Progenitor cell of endocrine pancreas (in vitro differentiated cells): Measurements from ENCODE around the gene TEX264. TPM values are rescaled to one million over a fixed set of nuclear protein-coding genes. Genes with fewer than 3 reads are reported as not detected.
"Not testable (repeated sequence)": the region's sequence is repeated elsewhere in the genome, so short reads cannot be mapped to it uniquely, and the experiment has no call there.

Source experiments
- DNase-seq: peaks from one replicate; pipeline ENCODE4 v3.0.0; 2021; ENCODE audit warnings: low spot score; ENCODE audit not compliant: unreplicated experiment
- H3K27ac Mint-ChIP-seq: 2 replicates; pipeline ENCODE4 v1.8.0; 2021; ENCODE audit warnings: mild to moderate bottlenecking, moderate library complexity, mixed read lengths
- H3K27me3 Mint-ChIP-seq: 2 replicates; pipeline ENCODE4 v1.8.0; 2021; ENCODE audit warnings: mixed read lengths
- H3K36me3 Mint-ChIP-seq: 2 replicates; pipeline ENCODE4 v1.8.0; 2022; ENCODE audit warnings: mixed read lengths; ENCODE audit not compliant: insufficient read depth
- H3K4me1 Mint-ChIP-seq: 2 replicates; pipeline ENCODE4 v1.8.0; 2021; ENCODE audit warnings: low read depth, mixed read lengths
- H3K4me3 Mint-ChIP-seq: 2 replicates; pipeline ENCODE4 v1.8.0; 2021; ENCODE audit warnings: low read depth, mild to moderate bottlenecking, moderate library complexity, mixed read lengths
- H3K9me3 Mint-ChIP-seq: 2 replicates; pipeline ENCODE4 v1.8.0; 2021; ENCODE audit warnings: low read depth, mixed read lengths
- total RNA-seq: library from RNA; stranded (reverse); gene quantifications from 2 replicates; pipeline ENCODE4 v1.2.1, GENCODE V29; 2021
- TF ChIP-seq, protein P1 (sequence below): fragments of 200-600 bp; sonication (generic); IDR thresholded peaks from one replicate; pipeline ENCODE4 v1.5.0; 2021; ENCODE audit warnings: antibody characterized with exemption, mild to moderate bottlenecking; ENCODE audit not compliant: unreplicated experiment

The TEX264 gene
- total RNA-seq, 1 donor from 2014 or later: 29.6 TPM

DNA sequence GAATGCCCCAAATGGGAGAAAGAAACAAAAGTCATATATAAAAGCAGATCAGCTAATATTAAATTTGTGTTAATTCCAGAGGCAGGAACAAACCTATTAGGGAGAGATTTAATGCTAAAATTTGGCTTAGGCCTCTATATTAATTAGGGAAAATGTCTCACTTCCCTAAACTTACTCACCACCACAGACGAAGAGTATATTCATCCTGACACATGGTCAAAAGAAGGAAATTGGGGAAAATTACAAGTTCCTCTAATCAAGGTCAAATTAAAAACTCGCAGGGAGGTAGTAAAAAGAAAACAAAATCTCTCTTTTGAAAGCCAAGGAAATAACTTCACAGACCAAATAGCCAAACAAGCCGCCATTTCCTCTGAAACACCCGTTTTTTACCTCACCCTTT lies 68.1 kb downstream of the TEX264 start:
- Mint-ChIP-seq H3K27ac (no peak overlapping the region), H3K36me3 (no peaks in the 10 kb centered on the region), H3K4me3 (no peak overlapping the region), H3K9me3 (no peaks in the 10 kb centered on the region), H3K27me3 (peaks cover 6% of the 10 kb centered on the region), H3K4me1 (peaks cover 5% of the 10 kb centered on the region)
- TF ChIP-seq, protein P1, sequence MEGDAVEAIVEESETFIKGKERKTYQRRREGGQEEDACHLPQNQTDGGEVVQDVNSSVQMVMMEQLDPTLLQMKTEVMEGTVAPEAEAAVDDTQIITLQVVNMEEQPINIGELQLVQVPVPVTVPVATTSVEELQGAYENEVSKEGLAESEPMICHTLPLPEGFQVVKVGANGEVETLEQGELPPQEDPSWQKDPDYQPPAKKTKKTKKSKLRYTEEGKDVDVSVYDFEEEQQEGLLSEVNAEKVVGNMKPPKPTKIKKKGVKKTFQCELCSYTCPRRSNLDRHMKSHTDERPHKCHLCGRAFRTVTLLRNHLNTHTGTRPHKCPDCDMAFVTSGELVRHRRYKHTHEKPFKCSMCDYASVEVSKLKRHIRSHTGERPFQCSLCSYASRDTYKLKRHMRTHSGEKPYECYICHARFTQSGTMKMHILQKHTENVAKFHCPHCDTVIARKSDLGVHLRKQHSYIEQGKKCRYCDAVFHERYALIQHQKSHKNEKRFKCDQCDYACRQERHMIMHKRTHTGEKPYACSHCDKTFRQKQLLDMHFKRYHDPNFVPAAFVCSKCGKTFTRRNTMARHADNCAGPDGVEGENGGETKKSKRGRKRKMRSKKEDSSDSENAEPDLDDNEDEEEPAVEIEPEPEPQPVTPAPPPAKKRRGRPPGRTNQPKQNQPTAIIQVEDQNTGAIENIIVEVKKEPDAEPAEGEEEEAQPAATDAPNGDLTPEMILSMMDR: no peak
- no peak for DNase-seq

DNA sequence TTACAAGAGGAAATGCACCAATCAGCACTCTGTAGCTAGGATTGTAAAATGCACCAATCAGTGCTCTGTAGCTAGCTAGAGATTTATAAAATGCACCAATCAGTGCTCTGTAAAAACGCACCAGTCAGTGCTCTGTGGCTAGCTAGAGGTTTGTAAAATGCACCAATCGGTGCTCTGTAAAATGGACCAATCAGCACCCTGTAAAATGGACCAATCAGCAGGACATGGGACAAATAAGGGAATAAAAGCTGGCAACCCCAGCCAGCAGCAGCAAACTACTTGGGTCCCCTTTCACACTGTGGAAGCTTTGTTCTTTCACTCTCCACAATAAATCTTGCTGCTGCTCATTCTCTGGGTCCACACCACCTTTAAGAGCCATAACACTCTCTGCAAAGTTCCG lies 71.3 kb downstream of the TEX264 start:
- not testable (repeated sequence) for H3K27ac Mint-ChIP-seq, H3K27me3 Mint-ChIP-seq, DNase-seq, H3K36me3 Mint-ChIP-seq, H3K9me3 Mint-ChIP-seq, H3K4me3 Mint-ChIP-seq, H3K4me1 Mint-ChIP-seq

DNA sequence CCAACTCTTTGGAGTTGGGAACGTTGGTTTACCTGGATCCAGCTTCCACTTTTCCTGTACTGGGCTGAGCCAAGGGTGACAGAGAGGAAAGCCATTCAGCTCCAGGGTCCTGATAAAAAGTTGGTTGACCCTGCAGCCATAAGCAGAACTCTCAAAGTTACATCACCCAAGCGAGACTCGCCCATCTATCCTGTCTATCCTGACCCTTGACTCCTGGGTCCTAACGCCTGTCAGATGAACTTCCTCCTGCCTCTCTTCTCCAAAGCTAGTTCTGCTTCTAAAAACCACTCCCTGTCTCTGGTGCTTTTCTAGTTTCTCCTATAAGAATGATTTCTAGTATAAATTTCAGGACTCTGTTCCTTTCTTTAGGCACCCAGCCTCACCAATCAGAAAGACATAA lies 71.9 kb downstream of the TEX264 start:
- not testable (repeated sequence) for H3K4me3 Mint-ChIP-seq

DNA sequence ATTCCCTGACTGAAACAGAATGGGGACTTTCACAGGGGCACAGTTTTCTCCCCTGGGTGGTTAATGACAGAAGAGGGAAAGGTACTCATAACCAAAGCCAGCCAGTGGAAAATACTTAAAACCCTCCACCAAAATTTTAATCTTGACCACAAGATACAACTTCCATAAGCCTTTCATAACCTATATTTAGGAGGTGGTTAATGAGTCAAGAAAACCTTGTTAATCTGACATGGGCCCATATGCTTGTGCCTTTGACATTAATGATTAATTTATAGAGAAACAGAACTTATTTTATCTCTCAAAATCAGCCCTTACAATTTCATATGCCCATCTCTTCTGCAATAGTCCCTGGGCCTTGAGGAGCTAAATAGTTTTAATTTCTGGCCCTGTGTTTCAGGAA lies 76.8 kb downstream of the TEX264 start:
- H3K4me1 Mint-ChIP-seq: peaks cover 2% of the 10 kb centered on the region
- peaks cover 6% of the 10 kb centered on the region for H3K9me3 Mint-ChIP-seq
- H3K4me3 Mint-ChIP-seq: no peak overlapping the region
- H3K36me3 Mint-ChIP-seq: no peaks in the 10 kb centered on the region
- TF ChIP-seq, protein P1: no peak
- H3K27ac Mint-ChIP-seq: no peak overlapping the region
- H3K27me3 Mint-ChIP-seq: no peaks in the 10 kb centered on the region
- no peak for DNase-seq

More for the DNA sequence above, 71.9 kb downstream of the TEX264 start:
- H3K36me3 Mint-ChIP-seq, H3K27ac Mint-ChIP-seq, H3K9me3 Mint-ChIP-seq, H3K4me1 Mint-ChIP-seq, DNase-seq, H3K27me3 Mint-ChIP-seq: not testable (repeated sequence)

DNA sequence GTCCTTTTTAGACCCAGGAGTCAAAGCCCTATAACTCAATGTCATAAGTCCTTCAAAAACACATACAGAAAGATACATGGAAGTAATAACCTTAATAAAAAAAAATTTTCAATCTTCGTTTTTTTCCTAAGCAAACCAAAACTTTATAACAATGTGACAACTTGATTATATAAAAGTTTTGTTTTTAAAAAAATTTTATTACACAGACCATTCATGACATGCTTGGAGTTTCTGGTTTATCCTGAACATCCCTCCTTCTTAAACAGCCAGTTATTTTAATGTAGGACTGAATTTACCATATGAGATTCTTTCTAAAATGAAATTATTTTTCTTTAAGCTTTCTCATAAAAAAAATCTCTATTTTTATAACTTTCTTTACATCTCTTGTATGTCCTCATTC lies 77.3 kb downstream of the TEX264 start:
- no peak overlapping the region for H3K4me3 Mint-ChIP-seq
- peaks cover 6% of the 10 kb centered on the region for H3K9me3 Mint-ChIP-seq
- H3K27ac Mint-ChIP-seq: no peak overlapping the region
- TF ChIP-seq, protein P1: no peak
- DNase-seq: no peak
- H3K27me3 Mint-ChIP-seq: no peaks in the 10 kb centered on the region
- no peaks in the 10 kb centered on the region for H3K36me3 Mint-ChIP-seq
- H3K4me1 Mint-ChIP-seq: peaks cover 6% of the 10 kb centered on the region

DNA sequence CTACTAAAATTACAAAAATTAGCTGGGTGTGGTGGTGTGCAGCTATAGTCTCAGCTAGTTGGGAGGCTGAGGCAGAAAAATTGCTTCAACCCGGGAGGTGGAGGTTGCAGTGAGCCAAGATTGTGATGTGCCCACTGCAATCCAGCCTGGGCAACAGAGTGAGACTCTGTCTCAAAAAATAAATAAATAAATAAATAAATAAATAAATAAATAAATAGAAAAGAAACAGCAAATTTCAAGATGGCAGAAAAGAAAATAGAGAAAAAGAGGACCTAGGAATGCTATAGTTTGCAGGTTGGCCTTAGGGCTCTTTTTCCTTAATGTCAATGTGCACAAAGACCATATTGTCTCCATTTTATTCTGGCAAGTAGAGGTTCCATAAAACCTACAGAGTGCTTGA lies 79.8 kb downstream of the TEX264 start:
- H3K4me1 Mint-ChIP-seq: peaks cover 12% of the 10 kb centered on the region
- no peak for DNase-seq

More for the DNA sequence above, 79.8 kb downstream of the TEX264 start:
- TF ChIP-seq, protein P1: no peak
- no peak overlapping the region for H3K4me3 Mint-ChIP-seq
- no peaks in the 10 kb centered on the region for H3K27me3 Mint-ChIP-seq
- no peak overlapping the region for H3K27ac Mint-ChIP-seq
- peaks cover 3% of the 10 kb centered on the region for H3K36me3 Mint-ChIP-seq
- H3K9me3 Mint-ChIP-seq: peaks cover 14% of the 10 kb centered on the region
